Mononuclear cell (primary cell): Measurements from ENCODE around the gene CFL2. TPM values are rescaled to one million over a fixed set of nuclear protein-coding genes. Genes with fewer than 3 reads are reported as not detected.
"Not testable (repeated sequence)": the region's sequence is repeated elsewhere in the genome, so short reads cannot be mapped to it uniquely, and the experiment has no call there.

Experiments
- H3K27me3 ChIP-seq: 2 replicates; pipeline ENCODE4 v1.6.0; 2011; ENCODE audit warnings: low read length, control low read depth; ENCODE audit not compliant: insufficient read depth
- H3K4me1 ChIP-seq: 2 replicates; pipeline ENCODE4 v1.5.1; 2011; ENCODE audit warnings: mild to moderate bottlenecking, low read length, control low read depth; ENCODE audit not compliant: insufficient read depth
- H3K4me3 ChIP-seq: 2 replicates; pipeline ENCODE4 v1.5.1; 2011; ENCODE audit warnings: mild to moderate bottlenecking, low read length, moderate library complexity
- H3K9me3 ChIP-seq: 2 replicates; pipeline ENCODE4 v1.5.1; 2011; ENCODE audit warnings: low read depth, mild to moderate bottlenecking, control low read depth, low read length
- total RNA-seq: library from RNA; depleted of rRNA; stranded (reverse); fragments of >200 nt; gene quantifications from one replicate; pipeline ENCODE4 v1.2.3, GENCODE V29; 2012

Gene CFL2
- total RNA-seq, 1 donor: 62.2 TPM

GRCh38 chr14:34718750-34719304 is 4.4 kb upstream of the CFL2 start:
- H3K4me3 ChIP-seq: no peak overlapping the region
- no peaks in the 10 kb centered on the region for H3K9me3 ChIP-seq
- H3K4me1 ChIP-seq: peaks cover 7% of the 10 kb centered on the region
- no peaks in the 10 kb centered on the region for H3K27me3 ChIP-seq

GRCh38 chr14:34715127-34715863 is 902 bp upstream of the CFL2 start:
- Histone ChIP-seq H3K9me3 (no peaks in the 10 kb centered on the region), H3K4me1 (peaks cover 13% of the 10 kb centered on the region), H3K4me3 (peak overlapping the region; percentile 71), H3K27me3 (no peaks in the 10 kb centered on the region)

DNA sequence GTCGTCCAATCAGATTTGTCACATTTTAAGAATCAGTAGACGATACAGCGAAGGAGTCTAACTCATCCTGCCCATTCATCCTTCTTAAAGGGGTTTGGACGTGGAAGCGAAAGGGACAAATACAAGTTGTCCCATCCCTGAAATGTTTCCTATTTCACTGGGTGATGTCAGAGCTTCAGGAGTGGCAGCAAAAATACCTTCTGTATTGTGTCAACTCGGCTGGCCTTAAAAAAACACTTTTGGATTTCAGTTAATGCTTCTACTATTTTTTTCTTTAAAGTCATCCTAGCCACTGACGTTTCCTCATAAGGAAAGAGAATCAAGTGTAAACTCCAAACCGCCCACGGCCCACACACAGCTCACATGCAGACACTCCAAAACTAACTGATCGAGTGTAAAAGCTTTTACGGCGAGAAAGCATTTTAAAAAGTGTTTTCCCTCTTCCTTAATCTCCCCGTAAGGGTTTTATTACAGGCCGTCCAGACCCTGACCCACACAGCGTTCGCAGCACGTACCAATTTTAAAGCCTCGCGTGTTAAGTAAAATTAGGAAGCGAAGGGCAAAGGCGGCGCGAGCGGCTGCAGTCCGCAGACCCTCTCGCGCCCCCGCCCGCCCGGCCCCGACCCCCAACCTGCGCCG is 593 bp downstream of the CFL2 start:
- no peaks in the 10 kb centered on the region for H3K27me3 ChIP-seq
- peak overlapping the region; percentile 71 for H3K4me3 ChIP-seq
- H3K4me1 ChIP-seq: peaks cover 13% of the 10 kb centered on the region
- no peaks in the 10 kb centered on the region for H3K9me3 ChIP-seq

DNA sequence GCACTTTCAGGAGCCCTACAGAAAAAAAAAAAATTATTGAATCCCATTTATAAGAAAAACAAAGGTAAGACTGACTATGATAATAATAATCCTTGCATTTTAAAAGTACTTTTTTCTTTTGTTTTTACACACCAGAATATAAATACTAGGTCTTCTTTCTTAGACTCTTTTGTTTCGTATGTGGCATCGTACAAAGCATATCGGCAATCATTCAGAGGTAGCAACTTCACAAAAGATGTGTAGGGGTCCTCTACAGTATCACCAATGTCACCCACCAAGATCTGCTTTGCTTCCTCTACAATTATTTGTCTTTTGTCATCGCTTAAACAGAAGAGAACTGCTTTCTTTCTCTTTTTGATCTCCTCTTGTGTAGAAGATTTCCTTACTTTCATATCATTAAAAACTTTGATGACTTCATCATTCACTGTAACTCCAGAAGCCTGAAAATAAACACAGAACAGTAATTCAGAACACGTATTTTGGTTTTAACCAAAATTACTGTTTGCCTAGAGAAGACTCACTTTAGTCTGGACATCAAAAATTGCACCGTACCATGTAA is 1.2 kb downstream of the CFL2 start:
- Histone ChIP-seq H3K4me1 (peaks cover 13% of the 10 kb centered on the region), H3K9me3 (no peaks in the 10 kb centered on the region), H3K27me3 (no peaks in the 10 kb centered on the region), H3K4me3 (no peak overlapping the region)

- Histone ChIP-seq H3K4me3 (no peak overlapping the region), H3K27me3 (no peaks in the 10 kb centered on the region), H3K4me1 (peaks cover 13% of the 10 kb centered on the region), H3K9me3 (no peaks in the 10 kb centered on the region)
These were observed 2.3 kb downstream of the CFL2 start for GRCh38 chr14:34711796-34712712.

- Histone ChIP-seq H3K4me3 (no peak overlapping the region), H3K9me3 (no peaks in the 10 kb centered on the region), H3K27me3 (no peaks in the 10 kb centered on the region), H3K4me1 (peaks cover 13% of the 10 kb centered on the region)
These were observed 3.2 kb downstream of the CFL2 start for GRCh38 chr14:34711169-34711568.

- no peaks in the 10 kb centered on the region for H3K27me3 ChIP-seq
- peaks cover 13% of the 10 kb centered on the region for H3K4me1 ChIP-seq
- no peaks in the 10 kb centered on the region for H3K9me3 ChIP-seq
- H3K4me3 ChIP-seq: no peak overlapping the region
These were observed 3.6 kb downstream of the CFL2 start for GRCh38 chr14:34710744-34711143.

DNA sequence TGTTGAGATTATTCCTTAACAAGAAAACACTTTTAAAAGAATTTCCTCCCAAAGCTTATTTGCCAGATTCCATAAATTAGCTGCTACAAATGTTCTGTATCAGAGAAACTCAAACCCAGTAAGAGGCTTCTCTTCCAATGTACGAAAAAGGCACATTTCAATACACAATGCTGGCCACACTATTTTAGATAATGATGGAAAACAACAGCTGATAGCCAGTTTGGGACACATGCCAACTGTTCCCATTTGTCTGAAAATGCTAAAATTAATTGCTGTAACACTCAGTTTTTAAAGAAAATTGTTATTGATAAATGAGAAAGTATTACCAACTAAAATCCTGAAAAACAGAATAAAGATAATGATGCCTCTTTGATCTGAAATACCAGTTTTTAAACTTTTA is 4.4 kb downstream of the CFL2 start:
- peaks cover 9% of the 10 kb centered on the region for H3K4me1 ChIP-seq
- H3K27me3 ChIP-seq: no peaks in the 10 kb centered on the region
- no peak overlapping the region for H3K4me3 ChIP-seq
- no peaks in the 10 kb centered on the region for H3K9me3 ChIP-seq

GRCh38 chr14:34707722-34708121 is 6.7 kb downstream of the CFL2 start:
- H3K4me3 ChIP-seq: no peak overlapping the region
- no peaks in the 10 kb centered on the region for H3K4me1 ChIP-seq
- no peaks in the 10 kb centered on the region for H3K27me3 ChIP-seq
- H3K9me3 ChIP-seq: no peaks in the 10 kb centered on the region

DNA sequence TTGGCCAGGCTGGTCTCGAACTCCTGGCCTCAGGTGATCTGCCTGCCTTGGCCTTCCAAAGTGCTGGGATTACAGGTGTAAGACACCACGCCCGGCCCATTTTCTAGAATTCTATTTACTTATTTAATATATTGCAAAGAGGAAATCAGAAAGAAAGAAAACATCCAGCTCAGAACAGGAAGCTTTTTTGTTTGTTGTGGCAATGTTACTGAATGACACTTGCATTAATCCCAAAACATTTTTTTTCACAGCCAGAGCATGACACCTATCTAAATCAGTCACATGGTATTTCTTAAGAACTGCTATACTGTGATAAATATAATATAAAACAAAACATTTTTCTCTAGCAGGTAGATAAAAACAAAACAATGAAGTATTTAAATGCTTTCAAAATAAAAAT is 12.6 kb downstream of the CFL2 start:
- Histone ChIP-seq H3K4me3 (no peak overlapping the region), H3K4me1 (no peaks in the 10 kb centered on the region), H3K9me3 (no peaks in the 10 kb centered on the region), H3K27me3 (no peaks in the 10 kb centered on the region)

GRCh38 chr14:34700622-34701130 is 13.7 kb downstream of the CFL2 start:
- H3K9me3 ChIP-seq: no peaks in the 10 kb centered on the region
- no peaks in the 10 kb centered on the region for H3K4me1 ChIP-seq
- H3K27me3 ChIP-seq: no peaks in the 10 kb centered on the region
- no peak overlapping the region for H3K4me3 ChIP-seq

DNA sequence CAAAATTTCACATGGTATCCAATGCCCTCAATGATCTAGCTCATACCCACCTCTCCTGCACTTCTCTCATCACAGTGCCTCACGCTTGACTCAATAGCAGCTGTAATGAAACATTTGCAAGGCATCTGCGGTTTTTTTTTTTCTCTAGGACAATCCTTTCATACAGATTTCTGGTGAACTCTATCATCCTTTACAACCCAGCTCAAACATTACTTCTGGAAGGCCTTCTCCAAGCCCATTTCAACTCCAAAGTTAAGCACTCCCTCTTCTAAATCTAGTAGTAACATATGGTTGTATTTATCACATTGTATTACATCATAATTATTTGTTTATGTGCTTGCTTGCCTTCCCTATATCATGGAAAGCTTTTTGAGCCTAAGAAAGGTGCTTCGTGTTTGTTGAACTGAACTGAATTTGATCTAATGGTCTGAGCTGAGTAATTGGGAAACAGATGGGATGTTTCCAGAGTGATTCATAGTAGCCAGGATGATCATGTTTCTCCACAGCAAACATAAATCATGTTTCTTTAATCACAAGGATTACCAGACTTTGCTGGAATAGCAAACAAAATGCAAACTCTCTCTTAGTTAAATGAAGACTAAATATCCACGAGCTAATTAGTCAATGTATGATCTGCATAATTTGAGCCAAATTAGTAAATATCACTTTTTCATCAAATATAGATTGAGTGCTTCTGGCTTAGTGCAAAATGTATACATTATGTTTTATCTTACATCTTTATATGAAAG is 14.3 kb downstream of the CFL2 start:
- Histone ChIP-seq H3K9me3 (no peaks in the 10 kb centered on the region), H3K4me3 (no peak overlapping the region), H3K4me1 (no peaks in the 10 kb centered on the region), H3K27me3 (no peaks in the 10 kb centered on the region)

DNA sequence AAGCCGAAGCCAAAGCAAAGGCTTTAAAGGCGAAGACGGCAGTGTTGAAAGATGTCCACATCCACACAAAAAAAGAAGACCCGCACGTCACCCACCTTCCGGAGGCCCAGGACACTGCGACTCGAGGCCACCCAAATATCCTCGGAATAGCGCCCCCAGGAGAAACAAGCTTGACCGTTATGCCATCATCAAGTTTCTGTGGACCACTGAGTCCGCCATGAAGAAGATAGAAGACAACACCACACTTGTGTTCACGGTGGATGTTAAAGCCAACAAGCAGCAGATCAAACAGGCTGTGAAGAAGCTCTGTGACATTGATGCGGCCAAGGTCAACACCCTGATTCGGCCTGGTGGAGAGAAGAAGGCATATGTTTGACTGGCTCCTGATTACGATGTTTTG is 20.2 kb downstream of the CFL2 start:
- not testable (repeated sequence) for H3K27me3 ChIP-seq, H3K4me3 ChIP-seq, H3K9me3 ChIP-seq, H3K4me1 ChIP-seq
